ENCODE data around the gene CLDND2.

CLDND2 gene

DNA sequence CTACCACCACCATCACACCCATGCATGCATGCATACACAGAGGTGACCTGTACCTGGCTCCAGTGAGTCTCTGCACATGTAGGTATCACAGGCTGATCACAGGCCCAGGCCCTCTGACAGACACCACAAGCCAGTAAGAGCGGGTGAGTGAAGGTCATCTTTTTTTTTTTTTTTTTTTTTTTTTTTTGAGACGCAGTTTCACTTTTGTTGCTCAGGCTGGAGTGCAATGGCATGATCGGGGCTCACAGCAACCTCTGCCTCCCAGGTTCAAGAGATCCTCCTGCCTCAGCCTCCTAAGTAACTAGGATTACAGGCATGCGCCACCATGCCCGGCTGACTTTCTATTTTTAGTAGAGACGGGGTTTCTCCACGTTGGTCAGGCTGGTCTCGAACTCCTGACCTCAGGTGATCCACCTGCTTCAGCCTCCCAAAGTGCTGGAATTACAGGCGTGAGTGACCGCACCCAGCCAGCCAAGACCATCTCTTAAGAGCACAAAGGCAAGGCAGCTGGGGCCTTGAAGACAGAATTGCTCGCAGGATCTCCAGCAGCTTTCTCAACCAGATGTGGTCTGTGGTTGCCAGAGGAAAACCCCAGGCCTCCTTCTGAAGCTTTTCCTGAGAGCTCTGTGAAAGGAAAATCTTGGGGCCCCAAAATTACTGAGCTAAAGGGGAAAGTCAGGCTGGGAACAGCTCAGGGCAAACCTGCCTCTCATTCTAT is 6.9 kb upstream of the CLDND2 start:
- no peak for DNase-seq
- Histone ChIP-seq H3K4me3 (ENCODE audit: low read depth, low read length) (no peak overlapping the region), H3K27ac (no peak overlapping the region), H3K36me3 (replicated peaks) (no peaks in the 10 kb centered on the region), H3K27me3 (replicated peaks) (no peaks in the 10 kb centered on the region)
- in situ Hi-C loops (cut with HindIII; ENCODE audit: low pct_ligation_motif_present, low sequenced_read_pairs) = no loop called here
- TF ChIP-seq, protein P1, sequence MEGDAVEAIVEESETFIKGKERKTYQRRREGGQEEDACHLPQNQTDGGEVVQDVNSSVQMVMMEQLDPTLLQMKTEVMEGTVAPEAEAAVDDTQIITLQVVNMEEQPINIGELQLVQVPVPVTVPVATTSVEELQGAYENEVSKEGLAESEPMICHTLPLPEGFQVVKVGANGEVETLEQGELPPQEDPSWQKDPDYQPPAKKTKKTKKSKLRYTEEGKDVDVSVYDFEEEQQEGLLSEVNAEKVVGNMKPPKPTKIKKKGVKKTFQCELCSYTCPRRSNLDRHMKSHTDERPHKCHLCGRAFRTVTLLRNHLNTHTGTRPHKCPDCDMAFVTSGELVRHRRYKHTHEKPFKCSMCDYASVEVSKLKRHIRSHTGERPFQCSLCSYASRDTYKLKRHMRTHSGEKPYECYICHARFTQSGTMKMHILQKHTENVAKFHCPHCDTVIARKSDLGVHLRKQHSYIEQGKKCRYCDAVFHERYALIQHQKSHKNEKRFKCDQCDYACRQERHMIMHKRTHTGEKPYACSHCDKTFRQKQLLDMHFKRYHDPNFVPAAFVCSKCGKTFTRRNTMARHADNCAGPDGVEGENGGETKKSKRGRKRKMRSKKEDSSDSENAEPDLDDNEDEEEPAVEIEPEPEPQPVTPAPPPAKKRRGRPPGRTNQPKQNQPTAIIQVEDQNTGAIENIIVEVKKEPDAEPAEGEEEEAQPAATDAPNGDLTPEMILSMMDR (IDR thresholded peaks at IDR 0.05; ENCODE audit: low read depth, low read length, missing control alignments) = no peak

DNA sequence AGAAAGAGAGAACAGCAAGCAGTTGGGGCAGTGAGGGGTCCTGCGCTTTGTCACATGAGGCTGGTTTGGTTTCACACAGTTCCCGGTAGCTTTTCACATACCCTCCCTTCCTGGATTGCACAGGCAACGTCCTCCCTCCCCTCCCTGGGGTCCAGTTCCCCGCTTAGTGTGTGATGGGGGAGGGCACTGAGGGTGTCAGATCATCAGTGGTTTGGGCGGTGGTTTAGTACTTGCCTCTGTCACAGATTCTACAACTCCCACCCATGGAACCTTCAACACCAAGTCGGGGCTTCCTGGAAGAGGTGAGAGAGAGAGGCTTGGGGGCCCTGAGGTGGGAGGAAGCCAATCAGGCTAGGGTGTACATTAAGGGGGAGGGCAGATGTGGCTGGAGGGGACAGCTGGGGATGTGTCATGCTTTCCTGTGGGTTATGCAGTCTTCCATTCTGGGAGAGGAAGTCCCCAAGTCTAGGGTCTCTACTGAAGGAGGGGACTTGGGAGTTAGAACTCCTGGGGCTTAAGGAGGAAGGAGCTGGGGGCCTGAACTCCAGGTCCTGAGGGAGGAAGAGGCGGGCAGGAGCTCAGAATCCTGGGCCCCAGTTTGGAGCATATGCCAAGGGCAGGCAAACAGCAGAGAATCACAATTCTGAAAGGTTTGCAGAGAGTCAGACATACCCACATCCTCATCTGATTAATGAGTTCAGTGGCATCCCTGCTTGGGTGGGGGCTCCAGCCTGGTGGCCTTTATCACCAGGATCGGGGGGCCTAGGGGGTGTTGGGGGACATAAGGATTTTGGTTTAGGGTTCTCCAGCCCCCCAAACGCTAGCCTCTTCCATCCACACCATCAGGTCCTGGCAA is 4.1 kb upstream of the CLDND2 start, which contains the start of gene NKG7:
Gene NKG7, minus strand, starts transcription at position 6 of the 856 bp plus-strand sequence. CDS start 119 bp downstream, outside the sequence.
- TF ChIP-seq, protein P1 (IDR thresholded peaks at IDR 0.05; ENCODE audit: low read depth, low read length, missing control alignments) = no peak
- Histone ChIP-seq H3K27ac (no peak within 1 kb of the TSS), H3K27me3 (replicated peaks) (no peaks in the 10 kb centered on the region), H3K36me3 (replicated peaks) (no peaks in the 10 kb centered on the region), H3K4me3 (ENCODE audit: low read depth, low read length) (no peak within 1 kb of the TSS)
- in situ Hi-C loops (cut with HindIII; ENCODE audit: low pct_ligation_motif_present, low sequenced_read_pairs) = no loop called here
- DNase-seq = no peak

DNA sequence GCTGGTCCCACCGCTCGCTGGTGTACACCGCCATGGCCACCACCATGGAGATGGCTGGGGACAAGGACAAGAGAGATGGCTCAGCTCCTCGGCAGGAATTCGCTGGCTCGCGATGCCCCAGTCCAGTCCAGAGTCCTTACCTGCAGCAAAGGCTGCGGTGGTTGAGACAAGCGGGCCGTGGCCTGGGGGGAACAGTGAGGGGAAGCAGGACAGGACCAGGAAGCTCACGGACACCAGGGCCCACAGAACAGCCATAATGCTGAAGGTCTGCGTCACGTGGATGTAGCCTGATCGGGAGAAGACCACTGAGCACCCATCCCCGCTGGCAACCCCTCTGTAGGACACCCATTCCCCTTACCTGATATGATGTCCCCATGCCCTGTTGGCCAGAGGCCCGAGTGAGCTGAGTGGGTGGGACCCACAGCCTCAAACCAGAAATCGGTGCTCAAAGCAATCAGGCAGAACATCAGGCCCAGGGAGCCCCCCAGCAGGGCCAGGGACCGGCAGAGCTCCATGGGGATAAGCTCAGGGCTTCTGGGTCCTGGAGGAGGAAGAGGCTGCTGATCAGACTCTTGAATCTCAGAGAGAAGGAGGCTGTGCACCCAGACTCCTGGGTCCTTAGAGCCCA is 3.3 kb upstream of the CLDND2 start:
- TF ChIP-seq, protein P1 (IDR thresholded peaks at IDR 0.05; ENCODE audit: low read depth, low read length, missing control alignments) = no peak
- in situ Hi-C loops (cut with HindIII; ENCODE audit: low pct_ligation_motif_present, low sequenced_read_pairs) = no loop called here
- Histone ChIP-seq H3K4me3 (ENCODE audit: low read depth, low read length) (no peak overlapping the region), H3K36me3 (replicated peaks) (no peaks in the 10 kb centered on the region), H3K27ac (no peak overlapping the region), H3K27me3 (replicated peaks) (no peaks in the 10 kb centered on the region)
- DNase-seq = no peak

DNA sequence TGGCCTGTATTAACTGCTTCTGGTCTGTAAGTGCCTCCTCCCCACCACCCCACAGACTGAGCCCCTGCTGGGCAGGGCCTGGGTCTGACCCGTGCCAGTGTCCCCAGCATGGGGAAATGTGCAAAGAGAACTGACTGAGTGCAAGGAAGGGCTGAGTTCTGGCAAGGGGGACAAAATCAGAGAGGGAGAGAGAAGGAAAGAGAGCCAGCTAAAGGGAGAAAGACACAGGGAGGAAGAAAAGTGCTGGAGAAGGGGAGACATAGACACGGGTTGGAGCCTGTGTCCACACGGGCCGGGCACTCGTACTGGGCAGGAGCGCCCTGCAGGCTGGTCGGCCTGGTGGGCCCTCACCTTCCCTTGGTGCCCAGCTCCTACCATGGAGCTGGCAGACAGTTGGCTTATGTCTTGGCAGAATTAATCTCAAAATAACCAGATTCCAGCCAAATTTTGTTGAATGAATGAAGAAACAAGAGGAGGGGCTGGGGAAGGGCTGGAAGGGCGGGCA is 2.4 kb upstream of the CLDND2 start:
- Histone ChIP-seq H3K27me3 (replicated peaks) (no peaks in the 10 kb centered on the region), H3K27ac (no peak overlapping the region), H3K4me3 (ENCODE audit: low read depth, low read length) (no peak overlapping the region), H3K36me3 (replicated peaks) (no peaks in the 10 kb centered on the region)
- in situ Hi-C loops (cut with HindIII; ENCODE audit: low pct_ligation_motif_present, low sequenced_read_pairs) = no loop called here
- TF ChIP-seq, protein P1 (IDR thresholded peaks at IDR 0.05; ENCODE audit: low read depth, low read length, missing control alignments) = no peak
- DNase-seq = no peak

DNA sequence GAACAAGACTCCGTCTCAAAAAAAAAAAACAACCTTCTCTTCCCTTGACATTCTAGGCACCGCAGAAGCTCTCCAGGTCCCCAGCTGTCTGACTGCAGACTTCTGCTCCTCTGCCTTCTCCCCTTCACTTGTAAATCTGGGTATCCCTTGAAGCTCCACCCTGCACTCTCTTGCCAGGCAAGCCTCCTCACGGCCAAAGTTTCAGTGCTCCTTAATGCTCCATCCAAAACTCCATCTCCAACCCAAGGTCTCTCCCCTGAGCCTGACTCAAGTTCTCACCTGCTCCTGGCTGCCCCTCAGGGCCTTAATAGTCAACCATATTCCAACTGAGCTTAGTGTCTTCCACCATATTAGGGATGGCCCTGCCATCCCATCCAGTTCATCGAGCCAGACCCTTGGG is 1.4 kb upstream of the CLDND2 start:
- no peaks in the 10 kb centered on the region for H3K36me3 ChIP-seq (replicated peaks)
- TF ChIP-seq, protein P1 (IDR thresholded peaks at IDR 0.05; ENCODE audit: low read depth, low read length, missing control alignments) = no peak
- no peak overlapping the region for H3K4me3 ChIP-seq (ENCODE audit: low read depth, low read length)
- no peaks in the 10 kb centered on the region for H3K27me3 ChIP-seq (replicated peaks)
- in situ Hi-C loops (cut with HindIII; ENCODE audit: low pct_ligation_motif_present, low sequenced_read_pairs) = no loop called here
- DNase-seq = no peak
- H3K27ac ChIP-seq = no peak overlapping the region
